CD4-positive, alpha-beta T cell treated with Interleukin-6 at 100 ng/mL for 8 hours (primary cell): ENCODE data around the gene ZBTB2.
A peak's percentile ranks its signal among the peaks of the same experiment; 100 is the strongest.
"Not testable (repeated sequence)": the region's sequence is repeated elsewhere in the genome, so short reads cannot be mapped to it uniquely, and the experiment has no call there.

Experiments used
- DNase-seq: peaks from one replicate; pipeline ENCODE4 v3.0.0-alpha.2; 2020; ENCODE audit warnings: mixed read lengths, low spot score

The ZBTB2 gene

GRCh38 chr6:151400473-151400872 lies 9.1 kb upstream of the ZBTB2 start:
- DNase-seq, result no peak

- DNase-seq, result no peak
Measured at GRCh38 chr6:151399679-151400078, 8.3 kb upstream of the ZBTB2 start.

- no peak for DNase-seq
Measured at GRCh38 chr6:151393410-151393809, 2.1 kb upstream of the ZBTB2 start.

GRCh38 chr6:151392427-151392826 lies 1.1 kb upstream of the ZBTB2 start:
- no peak for DNase-seq

GRCh38 chr6:151390851-151391470 lies 398 bp downstream of the ZBTB2 start:
- DNase-seq, result peak; percentile 81

- peak; percentile 97 for DNase-seq
Measured at GRCh38 chr6:151390276-151390850, 996 bp downstream of the ZBTB2 start.

GRCh38 chr6:151389618-151390275 lies 1.6 kb downstream of the ZBTB2 start:
- peak; percentile 37 for DNase-seq

GRCh38 chr6:151388997-151389617 lies 2.3 kb downstream of the ZBTB2 start:
- DNase-seq, result no peak

- no peak for DNase-seq
Measured at GRCh38 chr6:151388236-151388635, 3.1 kb downstream of the ZBTB2 start.

- no peak for DNase-seq
Measured at GRCh38 chr6:151387175-151387970, 4.0 kb downstream of the ZBTB2 start.

- no peak for DNase-seq
Measured at GRCh38 chr6:151385177-151385576, 6.2 kb downstream of the ZBTB2 start.

- DNase-seq, result no peak
Measured at GRCh38 chr6:151384151-151384550, 7.2 kb downstream of the ZBTB2 start.

GRCh38 chr6:151382631-151383030 lies 8.7 kb downstream of the ZBTB2 start:
- DNase-seq, result not testable (repeated sequence)

- no peak for DNase-seq
Measured at GRCh38 chr6:151381722-151382121, 9.6 kb downstream of the ZBTB2 start.

GRCh38 chr6:151380848-151381205 lies 10.5 kb downstream of the ZBTB2 start:
- no peak for DNase-seq

GRCh38 chr6:151379933-151380847 lies 11.2 kb downstream of the ZBTB2 start:
- peak; percentile 38 for DNase-seq

- no peak for DNase-seq
Measured at GRCh38 chr6:151377095-151377494, 14.3 kb downstream of the ZBTB2 start.

GRCh38 chr6:151376440-151376839 lies 14.9 kb downstream of the ZBTB2 start:
- no peak for DNase-seq

GRCh38 chr6:151375833-151376232 lies 15.5 kb downstream of the ZBTB2 start:
- no peak for DNase-seq

GRCh38 chr6:151374036-151374683 lies 17.2 kb downstream of the ZBTB2 start:
- peak; percentile 21 for DNase-seq

GRCh38 chr6:151372164-151372563 lies 19.2 kb downstream of the ZBTB2 start:
- DNase-seq, result no peak
